TTC549 (cell line): Measurements from ENCODE around the gene PLEKHD1.

ENCODE experiments used
- FAIRE-seq: peaks from 2 replicates; lab custom pipeline; 2012; peaks lifted over from hg19 to GRCh38; lab: Jason Lieb, UNC

PLEKHD1 gene

GRCh38 chr14:69518289-69519101 is 34.0 kb downstream of the PLEKHD1 start:
- no peak for FAIRE-seq

GRCh38 chr14:69519204-69520100 is 34.9 kb downstream of the PLEKHD1 start:
- FAIRE-seq = no peak

GRCh38 chr14:69522026-69522425 is 37.5 kb downstream of the PLEKHD1 start:
- FAIRE-seq = no peak

GRCh38 chr14:69525896-69526295 is 41.4 kb downstream of the PLEKHD1 start:
- no peak for FAIRE-seq

- FAIRE-seq = no peak
Observed at GRCh38 chr14:69527635-69528034, 43.1 kb downstream of the PLEKHD1 start.

- no peak for FAIRE-seq
Observed at GRCh38 chr14:69528143-69528542, 43.6 kb downstream of the PLEKHD1 start.

- no peak for FAIRE-seq
Observed at GRCh38 chr14:69528930-69529329, 44.4 kb downstream of the PLEKHD1 start.

GRCh38 chr14:69529563-69529962 is 45.0 kb downstream of the PLEKHD1 start:
- no peak for FAIRE-seq

- FAIRE-seq = no peak
Observed at GRCh38 chr14:69530095-69530494, 45.6 kb downstream of the PLEKHD1 start.

- FAIRE-seq = no peak
Observed at GRCh38 chr14:69531135-69531534, 46.6 kb downstream of the PLEKHD1 start.

GRCh38 chr14:69532561-69533340 is 48.2 kb downstream of the PLEKHD1 start:
- FAIRE-seq = no peak

- no peak for FAIRE-seq
Observed at GRCh38 chr14:69535230-69535848, 50.8 kb downstream of the PLEKHD1 start.

- no peak for FAIRE-seq
Observed at GRCh38 chr14:69536971-69537370, 52.4 kb downstream of the PLEKHD1 start.

GRCh38 chr14:69537900-69538299 is 53.4 kb downstream of the PLEKHD1 start:
- FAIRE-seq = no peak

GRCh38 chr14:69538766-69539165 is 54.2 kb downstream of the PLEKHD1 start:
- FAIRE-seq = no peak

GRCh38 chr14:69539631-69540410 is 55.3 kb downstream of the PLEKHD1 start:
- FAIRE-seq = no peak

- FAIRE-seq = no peak
Observed at GRCh38 chr14:69540654-69541335, 56.3 kb downstream of the PLEKHD1 start.

GRCh38 chr14:69542311-69542710 is 57.8 kb downstream of the PLEKHD1 start:
- FAIRE-seq = no peak

- FAIRE-seq = no peak
Observed at GRCh38 chr14:69543341-69544115, 59.0 kb downstream of the PLEKHD1 start.
